Stimulated activated CD4-positive, alpha-beta T cell treated with anti-CD3 and anti-CD28 coated beads, Interleukin-2, amount 100 ng/mL, for 48 hours (primary cell): Measurements from ENCODE around the gene ELMO3.

Source experiments
- DNase-seq, 2 donors: peaks; one replicate each; pipeline ENCODE4 v3.0.0-alpha.2; 2020

The ELMO3 gene

DNA sequence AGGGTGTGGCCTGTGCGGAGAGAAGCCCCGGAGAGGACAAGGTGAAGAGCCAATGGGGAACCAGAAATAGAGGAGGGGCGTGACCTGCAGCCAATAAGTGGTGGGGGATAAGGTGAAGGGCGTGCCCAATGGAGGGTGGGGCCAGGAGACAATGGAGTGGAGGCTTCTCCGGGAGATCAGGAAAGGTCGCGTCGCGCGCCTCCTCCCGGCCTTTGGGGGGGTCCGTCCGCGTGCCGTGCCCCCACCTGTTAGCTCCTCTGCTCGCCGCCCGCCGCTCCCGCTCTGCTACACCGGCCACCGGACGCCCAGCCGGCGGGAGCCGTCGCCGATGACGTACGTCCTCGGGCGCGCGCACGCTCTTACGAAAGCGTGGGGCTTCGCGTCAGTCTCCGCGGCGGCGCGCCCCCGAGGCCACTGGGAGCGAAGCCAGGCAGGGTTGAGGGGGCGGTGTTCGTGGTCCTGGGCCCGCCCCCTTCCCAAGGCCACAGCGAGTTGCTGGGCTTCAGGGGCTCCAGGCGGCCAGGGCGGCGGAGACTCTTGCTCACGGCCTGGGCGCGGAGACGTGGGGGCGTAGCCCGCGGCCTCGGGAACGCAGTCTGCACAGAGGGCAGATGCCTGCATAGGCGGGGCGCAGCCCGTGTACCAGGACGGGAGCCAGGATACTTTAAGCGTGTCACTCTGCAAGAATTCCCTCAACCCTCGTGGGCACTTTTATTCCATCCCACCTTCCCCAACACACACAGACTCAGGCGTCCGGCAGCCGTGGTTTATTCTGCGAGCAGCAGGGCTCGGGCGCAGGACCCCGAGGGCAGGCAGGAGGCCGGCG lies 15.1 kb upstream of the ELMO3 start, which contains the start of gene MATCAP1:
Gene MATCAP1, minus strand, starts transcription at position 337 of the 826 bp plus-strand sequence. CDS start 3,353 bp downstream, outside the sequence.
- DNase-seq = peak; percentile 84 to 88

DNA sequence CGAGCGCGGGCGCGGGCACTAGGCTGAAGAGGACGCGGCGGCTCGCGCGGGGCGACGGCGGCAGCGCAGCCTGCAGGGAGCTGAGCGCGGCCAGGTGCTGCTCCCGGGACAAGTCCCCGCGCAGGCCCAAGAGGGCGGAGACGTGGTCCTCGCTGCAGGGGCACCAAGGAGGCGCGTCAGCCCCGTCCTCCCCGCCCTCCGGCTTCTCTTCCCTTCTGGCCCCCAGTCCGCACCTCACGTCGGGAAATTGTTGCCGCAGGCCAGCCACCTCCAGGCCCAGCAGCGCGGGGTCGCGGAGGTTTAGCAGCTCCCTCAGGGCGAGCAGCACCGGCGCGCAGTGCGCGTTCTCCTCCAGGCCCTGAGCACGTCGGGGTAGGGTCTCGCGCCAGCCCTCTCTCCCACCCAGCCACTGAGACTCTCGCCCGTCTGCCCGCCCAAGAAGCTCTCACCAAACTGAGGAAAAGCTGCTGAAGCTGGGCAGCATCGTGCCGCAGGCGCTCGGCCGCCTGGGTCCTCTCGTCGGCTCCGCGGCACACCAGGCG lies 14.4 kb upstream of the ELMO3 start:
- DNase-seq = no peak

DNA sequence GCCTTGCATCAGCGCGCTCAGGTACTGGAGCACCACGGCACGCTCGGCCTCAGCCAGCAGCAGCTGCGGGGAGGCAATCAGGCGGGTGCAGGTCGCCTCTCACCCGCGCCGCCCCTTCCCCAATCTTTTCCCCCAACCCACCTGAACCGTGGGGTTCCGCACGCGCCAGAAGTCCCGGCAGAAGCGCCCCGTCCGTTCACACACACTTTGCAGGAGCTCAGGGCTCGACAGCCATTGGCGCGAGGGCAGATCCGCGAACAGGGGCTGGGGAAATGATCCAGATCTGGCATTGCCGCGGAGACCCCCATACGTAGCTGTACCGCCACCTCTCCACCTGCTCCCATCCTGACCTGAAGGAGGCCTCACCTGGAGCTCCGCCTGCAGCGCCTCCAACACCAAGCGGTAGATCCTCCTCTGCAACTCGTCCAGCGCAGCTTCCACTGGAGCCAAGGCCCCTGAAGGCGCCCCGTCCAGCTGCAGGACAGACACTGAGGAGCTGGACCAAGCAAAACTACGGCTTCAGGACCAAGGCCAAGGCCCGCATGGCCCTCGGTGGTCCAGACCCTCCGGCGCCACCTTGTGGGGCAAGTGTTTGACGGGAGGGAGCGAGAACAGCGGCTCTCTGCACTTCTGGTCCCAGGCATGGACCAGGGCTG lies 13.8 kb upstream of the ELMO3 start:
- DNase-seq = peak; percentile 88 to 89

DNA sequence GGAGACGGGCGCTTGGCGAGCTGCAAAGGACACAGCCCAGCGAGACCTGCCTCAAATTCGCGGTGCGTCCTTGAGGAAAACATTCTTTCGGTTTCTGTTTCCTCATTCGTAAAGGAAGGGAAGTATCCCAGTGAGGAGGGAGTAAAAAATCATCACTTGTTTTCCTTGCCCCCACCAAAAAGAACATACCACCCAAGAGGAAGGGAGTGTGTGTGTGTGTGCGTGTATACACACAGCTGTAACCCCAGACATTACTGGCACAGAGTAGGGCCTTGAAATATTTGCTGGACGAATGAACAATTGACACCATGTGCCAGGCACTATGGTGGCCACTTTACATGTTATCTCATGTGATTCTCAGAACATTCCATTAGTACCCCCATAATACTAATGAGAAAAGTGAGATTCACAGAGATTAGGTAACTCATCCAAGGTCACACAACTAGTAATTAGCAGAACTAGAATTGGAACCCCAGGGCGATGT lies 13.2 kb upstream of the ELMO3 start:
- DNase-seq = no peak

DNA sequence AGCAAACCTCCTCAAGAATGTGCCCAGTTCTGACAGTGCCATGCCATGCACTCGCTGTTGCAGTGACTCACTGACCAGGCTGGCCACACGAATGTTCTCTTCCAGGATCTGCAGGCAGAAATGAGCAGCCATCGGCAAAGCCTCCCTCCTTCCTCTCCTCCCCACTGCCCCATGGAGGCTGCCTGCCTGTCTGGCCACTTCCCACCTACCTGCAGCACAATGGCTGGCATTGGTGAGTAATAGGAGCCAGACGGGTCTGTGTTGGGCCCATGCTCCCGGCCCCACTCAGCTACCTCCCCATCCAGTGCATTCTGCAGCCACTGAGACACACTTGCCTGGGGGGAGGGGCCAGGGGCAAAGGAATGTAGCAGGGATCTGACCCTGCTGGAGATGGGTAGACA lies 12.4 kb upstream of the ELMO3 start:
- DNase-seq = no peak

DNA sequence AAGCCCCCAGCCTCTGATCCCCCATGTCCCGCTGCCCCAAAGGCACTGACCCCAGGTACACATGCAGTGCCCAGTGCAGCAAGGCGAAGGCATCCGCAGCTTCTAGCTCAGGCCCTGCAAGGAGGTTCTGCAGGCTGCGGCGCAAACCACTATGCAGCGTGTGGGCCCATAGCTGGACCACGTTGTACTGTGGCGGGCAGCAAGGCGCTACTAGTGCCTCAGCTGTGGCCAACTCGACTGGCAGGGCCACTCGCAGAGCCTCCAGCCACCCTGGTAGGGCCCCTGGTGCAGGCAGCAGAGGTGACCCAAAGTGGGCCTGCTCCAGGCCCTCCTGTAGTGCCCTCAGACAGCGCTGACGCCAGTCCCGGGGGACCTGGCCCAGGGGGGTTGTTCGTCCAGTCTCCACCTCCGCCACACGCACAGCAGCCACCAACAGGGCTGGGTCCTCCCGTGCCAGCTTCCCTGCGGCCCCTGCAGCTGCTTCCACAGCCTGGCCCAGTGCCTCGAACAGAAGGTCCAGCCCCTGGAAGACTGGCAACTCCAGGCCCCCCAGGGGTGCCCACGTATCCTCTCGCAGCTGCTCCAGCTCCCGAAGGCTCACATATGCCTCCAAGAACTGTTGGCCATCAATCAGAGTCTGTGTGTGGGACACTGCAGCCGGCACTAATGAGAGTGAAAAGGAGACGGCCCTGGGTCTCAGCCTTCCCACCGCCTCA lies 11.6 kb upstream of the ELMO3 start:
- no peak for DNase-seq

DNA sequence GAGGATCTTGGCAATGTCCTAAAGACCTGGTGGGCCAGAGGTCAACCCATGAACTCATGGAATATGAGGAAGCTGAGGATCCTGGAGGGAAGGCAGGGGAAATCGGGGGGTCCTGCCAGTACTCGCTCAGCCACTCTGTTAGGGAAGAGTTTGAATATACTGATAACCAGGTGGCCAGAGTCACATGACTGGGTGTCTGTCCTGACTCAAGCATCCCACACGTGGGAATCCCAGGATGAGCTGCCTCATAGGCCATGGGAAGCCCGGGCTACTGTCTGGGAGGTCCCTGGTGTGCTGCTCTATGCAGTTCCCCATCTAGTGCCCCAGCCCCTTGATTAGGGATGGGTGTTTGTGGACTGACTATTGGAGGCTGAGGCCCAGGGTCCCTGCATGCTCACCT lies 10.6 kb upstream of the ELMO3 start:
- no peak for DNase-seq

DNA sequence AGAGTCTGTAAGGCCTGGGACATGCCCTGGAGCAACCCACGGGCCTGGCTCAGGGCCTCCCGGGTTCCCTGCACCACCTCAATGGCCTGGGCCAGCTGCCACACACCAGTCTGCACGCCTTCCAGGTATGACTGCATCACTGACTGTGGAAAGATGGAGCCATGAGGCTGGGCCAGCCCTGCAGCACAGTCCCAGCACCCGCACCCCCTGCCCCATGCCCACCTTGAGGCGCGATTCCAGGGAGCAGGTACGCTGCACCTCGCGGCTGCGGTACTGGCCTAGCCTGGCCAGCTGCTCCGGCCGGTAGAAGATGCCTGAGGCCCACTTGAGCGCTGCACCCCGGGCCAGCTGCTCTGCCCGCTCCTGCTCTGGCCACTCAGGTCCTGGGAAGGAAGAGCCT lies 10.1 kb upstream of the ELMO3 start:
- DNase-seq = no peak

DNA sequence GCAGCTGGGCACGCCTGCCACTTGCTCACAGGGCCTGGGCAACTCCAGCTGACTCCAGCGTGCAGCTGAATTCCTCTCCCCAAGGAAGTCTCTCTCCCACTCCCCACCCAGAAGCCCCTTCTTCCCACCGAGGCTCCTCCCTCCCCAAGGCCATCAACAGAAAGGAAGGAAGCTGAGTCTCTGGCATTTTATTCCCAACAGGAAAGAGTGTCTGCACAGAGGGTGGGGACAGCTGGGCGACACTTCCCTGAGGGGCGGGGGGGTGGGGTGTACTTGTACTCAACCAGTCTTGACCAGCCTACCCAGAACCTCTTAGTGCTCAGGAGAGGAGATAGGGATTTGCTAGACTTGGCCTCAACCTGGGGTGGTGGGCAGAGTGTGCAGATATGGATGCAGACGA lies 8.9 kb upstream of the ELMO3 start, which contains the start of gene EXOC3L1:
Gene EXOC3L1, minus strand, starts transcription at position 96 of the 400 bp plus-strand sequence. CDS start 460 bp downstream, outside the sequence.
- DNase-seq = no peak

DNA sequence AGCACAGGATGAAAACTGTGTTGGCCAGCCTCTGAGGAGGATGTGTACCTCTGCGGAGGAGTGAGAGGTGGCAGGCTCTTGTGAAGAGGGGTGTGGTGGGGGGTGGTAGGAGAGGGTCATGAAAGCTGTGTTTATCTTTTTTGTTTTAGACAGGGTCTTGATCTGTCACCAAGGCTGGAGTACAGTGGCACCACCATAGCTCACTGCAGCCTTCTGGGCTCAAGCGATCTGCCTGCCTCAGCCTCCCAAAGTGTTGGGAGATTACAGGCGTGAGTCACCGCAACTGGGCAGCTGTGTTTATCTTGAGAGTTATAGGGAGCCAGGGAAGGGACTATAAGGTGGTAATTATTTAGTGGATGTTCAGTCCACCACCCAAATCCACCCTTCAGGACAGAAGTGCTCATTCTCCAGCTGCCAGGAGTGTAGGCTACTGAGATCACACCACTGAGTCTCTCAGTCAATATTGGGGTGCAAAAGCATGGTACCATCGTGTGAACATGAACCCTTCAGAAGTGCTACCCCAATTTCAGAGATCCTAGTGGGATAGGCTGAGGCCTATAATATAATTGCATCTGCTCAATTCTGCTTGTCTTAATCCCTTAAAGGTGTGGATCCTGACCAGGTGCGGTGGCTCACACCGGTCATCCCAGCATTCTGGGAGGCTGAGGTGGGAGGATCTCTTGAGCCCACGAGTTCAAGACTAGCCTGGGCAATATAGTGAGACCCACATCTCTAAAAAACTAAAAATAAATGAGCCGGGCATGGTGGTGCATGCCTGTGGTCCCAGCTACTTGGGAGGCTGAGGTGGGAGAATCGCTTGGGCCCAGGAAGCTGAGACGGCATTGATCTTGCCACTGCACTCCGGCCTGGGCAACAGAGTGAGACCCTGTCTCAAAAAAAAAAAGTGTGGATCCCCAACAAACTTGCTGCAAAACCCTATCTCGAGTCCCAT lies 8.2 kb upstream of the ELMO3 start:
- DNase-seq = no peak

DNA sequence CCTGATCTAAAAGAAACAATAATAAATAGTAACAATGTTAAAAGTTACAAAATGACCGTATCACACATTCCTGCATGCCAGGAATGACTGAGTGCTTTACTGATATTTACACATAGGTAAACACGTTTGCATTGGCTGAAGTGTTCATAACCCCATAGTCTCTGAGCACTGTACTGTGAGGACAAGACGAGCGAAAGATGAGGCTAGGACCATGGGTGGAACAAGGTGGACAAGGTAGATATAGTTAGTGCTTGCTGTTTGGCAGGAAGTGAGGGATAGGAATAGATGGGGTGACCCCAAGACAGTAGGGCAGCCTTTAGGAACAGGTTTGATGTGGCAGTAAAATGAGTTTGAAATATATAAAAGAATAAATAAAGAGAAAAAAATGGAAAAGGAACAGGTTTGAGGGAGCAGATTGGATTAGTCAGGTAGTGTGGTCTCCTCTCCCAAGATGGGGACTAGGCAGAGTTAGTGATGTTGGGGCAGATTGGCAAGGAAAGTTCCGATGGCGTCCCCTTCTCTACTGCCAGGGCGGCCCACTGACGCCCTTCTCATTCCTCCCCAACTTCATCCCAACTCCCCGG lies 7.4 kb upstream of the ELMO3 start:
- DNase-seq = no peak

DNA sequence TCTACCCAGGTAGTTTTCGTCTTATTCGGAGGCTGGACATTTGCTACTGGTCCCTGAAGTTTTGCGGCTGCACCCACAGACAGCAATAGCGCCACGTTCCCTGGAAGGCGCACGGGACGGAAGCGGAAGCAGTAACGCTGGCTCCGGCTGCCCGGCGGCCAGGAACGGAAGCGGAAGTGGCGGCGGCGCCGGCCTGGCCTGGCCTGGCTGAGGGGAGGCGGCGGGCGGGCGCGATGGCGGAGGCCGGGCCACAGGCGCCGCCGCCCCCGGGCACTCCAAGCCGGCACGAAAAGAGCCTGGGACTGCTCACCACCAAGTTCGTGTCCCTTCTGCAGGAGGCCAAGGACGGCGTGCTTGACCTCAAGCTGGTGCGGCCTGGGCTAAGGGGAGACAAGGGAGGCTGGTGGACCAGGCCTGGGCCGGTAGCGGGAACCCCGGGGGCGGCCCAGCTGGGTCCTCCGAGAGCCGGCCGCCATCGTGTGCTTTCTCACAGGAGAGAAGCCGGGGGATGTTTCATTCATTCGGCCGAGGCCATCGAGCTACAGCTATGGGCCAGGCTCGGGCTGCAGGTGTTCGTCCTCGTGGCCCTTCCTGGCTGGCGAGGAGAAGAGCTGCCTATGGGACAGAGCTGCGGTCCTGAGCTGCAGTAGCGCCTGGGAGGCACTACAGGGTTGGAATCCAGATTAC lies 6.8 kb upstream of the ELMO3 start, which contains the start of gene E2F4:
Gene E2F4, plus strand, starts transcription at position 161 of the 687 bp plus-strand sequence. Its CDS starts 73 bp downstream, at position 234.
- DNase-seq = peak; percentile 85 to 86

DNA sequence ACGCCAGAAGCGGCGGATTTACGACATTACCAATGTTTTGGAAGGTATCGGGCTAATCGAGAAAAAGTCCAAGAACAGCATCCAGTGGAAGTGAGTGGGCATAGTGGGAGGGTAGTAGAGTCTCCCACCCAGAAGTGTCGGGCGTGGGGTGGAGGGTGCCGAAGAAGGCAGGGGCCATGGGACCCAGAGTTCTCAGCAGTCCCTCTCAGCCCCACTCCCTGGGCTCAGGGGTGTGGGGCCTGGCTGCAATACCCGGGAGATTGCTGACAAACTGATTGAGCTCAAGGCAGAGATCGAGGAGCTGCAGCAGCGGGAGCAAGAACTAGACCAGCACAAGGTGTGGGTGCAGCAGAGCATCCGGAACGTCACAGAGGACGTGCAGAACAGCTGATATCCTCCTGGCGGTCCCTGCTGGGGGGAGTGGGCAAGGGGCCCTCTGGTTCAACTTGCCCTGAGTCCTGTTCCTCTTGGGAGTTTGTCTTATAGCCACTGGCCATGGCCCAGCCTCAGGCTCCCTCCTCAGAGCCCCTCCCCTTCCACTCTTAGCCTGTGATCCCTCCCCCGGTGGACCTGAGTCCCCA lies 6.1 kb upstream of the ELMO3 start:
- DNase-seq = no peak

DNA sequence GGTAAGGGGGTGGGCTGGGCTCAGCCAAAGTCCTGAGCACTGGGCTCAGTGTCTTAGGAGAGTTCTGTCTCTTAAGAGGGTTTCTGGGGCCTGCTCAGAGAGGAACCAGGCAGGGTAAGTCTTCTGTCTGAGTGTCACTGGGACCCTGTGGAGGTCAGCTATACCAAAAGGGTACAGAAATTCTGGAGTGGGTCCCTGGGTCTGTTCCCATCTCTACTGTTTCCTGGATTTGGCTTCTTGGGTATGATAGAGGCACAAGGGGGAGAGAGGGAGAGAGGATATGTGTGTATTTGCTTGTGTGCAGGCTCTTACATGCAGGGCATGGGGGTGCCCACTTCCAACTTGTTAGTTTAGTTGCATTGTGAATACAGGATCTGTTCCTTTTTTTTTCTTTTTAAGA lies 5.4 kb upstream of the ELMO3 start:
- DNase-seq = no peak

DNA sequence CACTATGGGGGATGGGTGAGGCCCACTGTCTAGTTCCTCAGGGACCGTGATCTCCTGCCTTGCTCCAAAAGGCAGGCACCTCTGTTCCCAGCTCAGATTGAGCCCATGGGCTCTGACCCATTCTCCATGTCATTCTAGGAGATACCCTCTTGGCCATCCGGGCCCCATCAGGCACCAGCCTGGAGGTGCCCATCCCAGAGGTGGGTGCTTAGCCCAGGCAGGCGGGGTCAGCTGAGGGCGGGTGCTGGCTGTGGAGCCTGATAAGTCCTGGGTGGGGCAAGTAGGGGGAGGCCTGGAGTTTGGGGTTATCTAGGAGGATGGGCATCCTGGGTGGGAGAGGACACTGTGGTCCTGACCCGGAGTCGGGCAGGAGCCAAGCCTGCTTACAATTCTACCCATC lies 4.7 kb upstream of the ELMO3 start:
- DNase-seq = no peak

DNA sequence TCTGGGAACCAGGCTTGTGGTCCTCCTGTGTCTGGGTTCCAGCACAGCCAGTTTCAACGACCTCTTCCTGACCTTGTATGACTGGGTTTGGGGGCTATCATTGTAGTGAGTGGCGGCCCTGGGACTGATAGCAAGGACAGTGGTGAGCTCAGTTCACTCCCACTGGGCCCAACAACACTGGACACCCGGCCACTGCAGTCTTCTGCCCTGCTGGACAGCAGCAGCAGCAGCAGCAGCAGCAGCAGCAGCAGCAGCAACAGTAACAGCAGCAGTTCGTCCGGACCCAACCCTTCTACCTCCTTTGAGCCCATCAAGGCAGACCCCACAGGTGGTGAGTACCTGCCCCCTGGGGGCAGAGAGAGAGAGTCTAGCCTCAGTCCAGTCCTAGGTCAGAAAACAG lies 3.3 kb upstream of the ELMO3 start:
- DNase-seq = no peak

DNA sequence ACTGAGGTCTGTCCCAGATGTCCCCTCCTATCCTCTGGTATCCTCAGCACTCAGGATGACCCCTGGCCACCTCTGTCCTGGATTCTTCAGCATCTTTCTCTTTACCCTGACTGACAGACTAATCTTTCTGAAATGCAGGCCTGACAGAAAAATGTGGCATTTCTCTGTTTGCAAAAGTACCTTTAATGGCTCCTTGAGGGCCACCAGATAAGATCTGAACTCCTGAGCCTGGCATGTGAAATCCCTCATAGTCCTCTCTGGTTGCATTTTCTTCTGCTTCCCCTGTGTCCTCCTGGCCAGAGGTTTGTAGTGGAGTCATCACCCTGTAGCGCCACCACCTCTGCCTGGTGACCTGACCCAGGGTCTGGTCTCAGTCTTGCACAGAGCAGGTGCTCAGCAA lies 2.0 kb upstream of the ELMO3 start:
- DNase-seq = no peak

DNA sequence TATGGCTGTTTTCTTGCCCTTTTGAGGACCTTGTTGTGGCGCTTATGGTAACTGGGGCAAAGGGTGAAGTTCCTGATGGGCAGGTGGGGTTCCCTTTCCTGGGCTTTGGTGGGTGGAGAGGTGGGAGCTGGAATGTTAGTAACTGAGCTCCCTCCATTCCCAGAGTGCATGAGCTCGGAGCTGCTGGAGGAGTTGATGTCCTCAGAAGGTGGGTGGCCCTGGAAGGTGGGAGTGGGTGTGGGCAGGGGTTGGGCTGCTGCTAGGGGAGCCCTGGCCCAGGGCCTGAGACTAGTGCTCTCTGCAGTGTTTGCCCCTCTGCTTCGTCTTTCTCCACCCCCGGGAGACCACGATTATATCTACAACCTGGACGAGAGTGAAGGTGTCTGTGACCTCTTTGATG lies 1.2 kb upstream of the ELMO3 start:
- DNase-seq = no peak

DNA sequence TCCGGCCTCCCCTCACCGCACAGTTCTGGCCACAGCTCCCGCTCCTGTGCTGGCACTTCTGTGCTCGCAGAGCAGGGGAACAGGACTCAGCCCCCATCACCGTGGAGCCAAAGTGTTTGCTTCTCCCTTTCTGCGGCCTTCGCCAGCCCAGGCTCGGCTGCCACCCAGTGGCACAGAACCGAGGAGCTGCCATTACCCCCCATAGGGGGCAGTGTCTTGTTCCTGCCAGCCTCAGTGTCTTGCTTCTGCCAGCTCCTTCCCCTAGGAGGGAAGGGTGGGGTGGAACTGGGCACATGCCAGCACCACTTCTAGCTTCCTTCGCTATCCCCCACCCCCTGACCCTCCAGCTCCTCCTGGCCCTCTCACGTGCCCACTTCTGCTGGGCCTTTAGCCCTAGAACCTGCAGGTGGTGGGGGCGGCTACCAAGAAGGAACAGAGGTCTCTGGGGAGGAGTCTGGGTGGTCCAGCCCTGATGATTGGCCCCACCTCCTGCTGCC lies 645 bp upstream of the ELMO3 start:
- DNase-seq = no peak

DNA sequence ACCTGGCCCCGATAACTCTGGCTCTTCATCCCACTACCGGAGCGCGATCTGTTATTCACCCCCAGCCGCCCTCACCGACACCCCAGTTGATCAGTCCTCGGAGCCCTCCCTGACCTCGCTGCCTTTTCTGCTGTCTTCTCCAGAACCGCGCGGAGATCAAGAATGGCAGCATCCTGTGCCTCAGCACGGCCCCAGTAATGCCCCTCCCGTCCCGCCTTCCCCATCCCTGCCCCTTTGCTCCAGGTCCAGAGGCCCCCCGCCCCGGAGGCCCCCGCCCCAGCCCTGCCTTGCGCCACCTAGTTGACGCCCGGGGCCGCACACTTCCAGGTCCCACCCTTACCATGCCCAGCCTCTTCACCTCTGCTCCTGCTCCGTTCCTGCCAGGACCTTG lies 872 bp downstream of the ELMO3 start:
- DNase-seq = no peak
